ENCODE measurements around the gene ANAPC7.

Gene ANAPC7

GRCh38 chr12:110330544-110330943 is 73.0 kb downstream of the ANAPC7 start:
- no peak overlapping the region for H3K27ac ChIP-seq (ENCODE audit: low read depth, low read length)
- H3F3A ChIP-seq (ENCODE audit: insufficient read depth) = peaks cover 12% of the 10 kb centered on the region
- no peak overlapping the region for H2AFZ ChIP-seq (ENCODE audit: low read depth, low read length, severe bottlenecking)
- TF ChIP-seq EZH2phosphoT487 (conservative IDR thresholded peaks at IDR 0.05; ENCODE audit: low read length) = no peak
- TF ChIP-seq, protein P1, sequence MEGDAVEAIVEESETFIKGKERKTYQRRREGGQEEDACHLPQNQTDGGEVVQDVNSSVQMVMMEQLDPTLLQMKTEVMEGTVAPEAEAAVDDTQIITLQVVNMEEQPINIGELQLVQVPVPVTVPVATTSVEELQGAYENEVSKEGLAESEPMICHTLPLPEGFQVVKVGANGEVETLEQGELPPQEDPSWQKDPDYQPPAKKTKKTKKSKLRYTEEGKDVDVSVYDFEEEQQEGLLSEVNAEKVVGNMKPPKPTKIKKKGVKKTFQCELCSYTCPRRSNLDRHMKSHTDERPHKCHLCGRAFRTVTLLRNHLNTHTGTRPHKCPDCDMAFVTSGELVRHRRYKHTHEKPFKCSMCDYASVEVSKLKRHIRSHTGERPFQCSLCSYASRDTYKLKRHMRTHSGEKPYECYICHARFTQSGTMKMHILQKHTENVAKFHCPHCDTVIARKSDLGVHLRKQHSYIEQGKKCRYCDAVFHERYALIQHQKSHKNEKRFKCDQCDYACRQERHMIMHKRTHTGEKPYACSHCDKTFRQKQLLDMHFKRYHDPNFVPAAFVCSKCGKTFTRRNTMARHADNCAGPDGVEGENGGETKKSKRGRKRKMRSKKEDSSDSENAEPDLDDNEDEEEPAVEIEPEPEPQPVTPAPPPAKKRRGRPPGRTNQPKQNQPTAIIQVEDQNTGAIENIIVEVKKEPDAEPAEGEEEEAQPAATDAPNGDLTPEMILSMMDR (IDR thresholded peaks at IDR 0.05; ENCODE audit: insufficient read depth, low read length, poor library complexity, severe bottlenecking) = no peak
- H3K27me3 ChIP-seq (ENCODE audit: low read length) = no peaks in the 10 kb centered on the region
- H3K4me2 ChIP-seq (ENCODE audit: low read depth, low read length, poor library complexity, severe bottlenecking) = no peak overlapping the region
- H3K9ac ChIP-seq (ENCODE audit: low read length) = no peak overlapping the region
- peaks cover 8% of the 10 kb centered on the region for H4K20me1 ChIP-seq (ENCODE audit: low read depth, low read length)
- H3K36me3 ChIP-seq (ENCODE audit: low read length) = peaks cover 65% of the 10 kb centered on the region
- no peak overlapping the region for H3K4me3 ChIP-seq (ENCODE audit: insufficient read depth, low read length, poor library complexity, severe bottlenecking)
- H3K9me3 ChIP-seq (ENCODE audit: insufficient read depth, low read length) = no peaks in the 10 kb centered on the region
- H3K79me2 ChIP-seq (ENCODE audit: insufficient read depth, low read length) = peaks cover 59% of the 10 kb centered on the region
- H3K9me2 ChIP-seq (replicated peaks; ENCODE audit: insufficient read depth, low read length) = no peaks in the 10 kb centered on the region

DNA sequence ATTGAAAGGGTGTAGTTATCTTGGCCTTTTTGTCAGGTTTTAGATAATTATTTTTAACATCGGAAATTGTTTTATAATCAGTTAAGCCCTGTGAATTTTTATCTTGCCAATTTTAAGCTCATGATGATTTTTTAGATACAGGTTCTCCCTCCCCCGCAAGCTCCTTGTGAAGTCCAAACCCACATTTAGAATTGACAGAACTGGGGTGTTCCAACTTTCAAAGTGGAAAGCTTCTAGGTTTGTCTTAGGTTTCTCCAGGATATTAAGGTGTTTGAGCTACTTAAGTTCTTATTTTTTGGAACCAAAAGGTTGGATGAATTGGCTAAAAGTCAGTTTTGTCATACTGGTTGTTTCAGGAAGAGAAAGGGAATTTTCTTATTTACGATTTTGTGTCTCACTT is 73.4 kb downstream of the ANAPC7 start:
- no peak overlapping the region for H3K27ac ChIP-seq (ENCODE audit: low read depth, low read length)
- H3K9me2 ChIP-seq (replicated peaks; ENCODE audit: insufficient read depth, low read length) = no peaks in the 10 kb centered on the region
- no peak overlapping the region for H3K4me2 ChIP-seq (ENCODE audit: low read depth, low read length, poor library complexity, severe bottlenecking)
- H3K4me3 ChIP-seq (ENCODE audit: insufficient read depth, low read length, poor library complexity, severe bottlenecking) = no peak overlapping the region
- H3K36me3 ChIP-seq (ENCODE audit: low read length) = peaks cover 64% of the 10 kb centered on the region
- peaks cover 63% of the 10 kb centered on the region for H3K79me2 ChIP-seq (ENCODE audit: insufficient read depth, low read length)
- H2AFZ ChIP-seq (ENCODE audit: low read depth, low read length, severe bottlenecking) = no peak overlapping the region
- no peak for TF ChIP-seq EZH2phosphoT487 (conservative IDR thresholded peaks at IDR 0.05; ENCODE audit: low read length)
- TF ChIP-seq, protein P1 (IDR thresholded peaks at IDR 0.05; ENCODE audit: insufficient read depth, low read length, poor library complexity, severe bottlenecking) = no peak
- no peak overlapping the region for H3K9ac ChIP-seq (ENCODE audit: low read length)
- peaks cover 8% of the 10 kb centered on the region for H4K20me1 ChIP-seq (ENCODE audit: low read depth, low read length)
- H3K27me3 ChIP-seq (ENCODE audit: low read length) = no peaks in the 10 kb centered on the region
- no peaks in the 10 kb centered on the region for H3K9me3 ChIP-seq (ENCODE audit: insufficient read depth, low read length)
- H3F3A ChIP-seq (ENCODE audit: insufficient read depth) = peaks cover 12% of the 10 kb centered on the region

- no peak overlapping the region for H2AFZ ChIP-seq (ENCODE audit: low read depth, low read length, severe bottlenecking)
- TF ChIP-seq EZH2phosphoT487 (conservative IDR thresholded peaks at IDR 0.05; ENCODE audit: low read length) = no peak
- TF ChIP-seq, protein P1 (IDR thresholded peaks at IDR 0.05; ENCODE audit: insufficient read depth, low read length, poor library complexity, severe bottlenecking) = no peak
- H3F3A ChIP-seq (ENCODE audit: insufficient read depth) = peaks cover 12% of the 10 kb centered on the region
- H3K4me2 ChIP-seq (ENCODE audit: low read depth, low read length, poor library complexity, severe bottlenecking) = no peak overlapping the region
- H3K4me3 ChIP-seq (ENCODE audit: insufficient read depth, low read length, poor library complexity, severe bottlenecking) = no peak overlapping the region
- no peaks in the 10 kb centered on the region for H3K9me2 ChIP-seq (replicated peaks; ENCODE audit: insufficient read depth, low read length)
- peaks cover 62% of the 10 kb centered on the region for H3K36me3 ChIP-seq (ENCODE audit: low read length)
- no peaks in the 10 kb centered on the region for H3K27me3 ChIP-seq (ENCODE audit: low read length)
- no peak overlapping the region for H3K9ac ChIP-seq (ENCODE audit: low read length)
- no peak overlapping the region for H3K27ac ChIP-seq (ENCODE audit: low read depth, low read length)
- peaks cover 64% of the 10 kb centered on the region for H3K79me2 ChIP-seq (ENCODE audit: insufficient read depth, low read length)
- H3K9me3 ChIP-seq (ENCODE audit: insufficient read depth, low read length) = no peaks in the 10 kb centered on the region
- peaks cover 8% of the 10 kb centered on the region for H4K20me1 ChIP-seq (ENCODE audit: low read depth, low read length)
These were observed 73.8 kb downstream of the ANAPC7 start for GRCh38 chr12:110329710-110330109.

Data from SU-DHL-6 (cell line).